ENCODE results near the gene DDX41. TPM values are rescaled to one million over a fixed set of nuclear protein-coding genes. Genes with fewer than 3 reads are reported as not detected.
"Not testable (repeated sequence)": the region's sequence is repeated elsewhere in the genome, so short reads cannot be mapped to it uniquely, and the experiment has no call there.

Gene DDX41
- total RNA-seq, result 55.4 TPM

GRCh38 chr5:177516601-177517568, at the start of gene DDX41:
DDX41 (minus strand) TSS chr5:177516961; CDS start chr5:177516945, 16 bp downstream.
- peak; percentile 99 for DNase-seq

GRCh38 chr5:177565046-177565445, 48.3 kb upstream of the DDX41 start:
- DNase-seq, result no peak

- DNase-seq, result not testable (repeated sequence)
Measured at GRCh38 chr5:177559446-177559941, 42.7 kb upstream of the DDX41 start.

- DNase-seq, result no peak
Measured at GRCh38 chr5:177557796-177558195, 41.0 kb upstream of the DDX41 start.

- no peak for DNase-seq
Measured at GRCh38 chr5:177557041-177557647, 40.4 kb upstream of the DDX41 start.

- DNase-seq, result no peak
Measured at GRCh38 chr5:177555665-177556064, 38.9 kb upstream of the DDX41 start.

GRCh38 chr5:177555228-177555627, 38.5 kb upstream of the DDX41 start:
- no peak for DNase-seq

- DNase-seq, result peak; percentile 82
Measured at GRCh38 chr5:177554474-177555111, 37.8 kb upstream of the DDX41 start, which contains the start of gene FAM193B. FAM193B (minus strand) TSS chr5:177554563; CDS start chr5:177554458, 105 bp downstream.

GRCh38 chr5:177553671-177554429, 37.1 kb upstream of the DDX41 start:
- DNase-seq, result no peak

GRCh38 chr5:177552839-177553455, 36.2 kb upstream of the DDX41 start:
- no peak for DNase-seq

- DNase-seq, result no peak
Measured at GRCh38 chr5:177550122-177550521, 33.4 kb upstream of the DDX41 start.

GRCh38 chr5:177548495-177548894, 31.7 kb upstream of the DDX41 start:
- no peak for DNase-seq

GRCh38 chr5:177547736-177548135, 31.0 kb upstream of the DDX41 start:
- no peak for DNase-seq

- peak; percentile 49 for DNase-seq
Measured at GRCh38 chr5:177546258-177546741, 29.5 kb upstream of the DDX41 start.

GRCh38 chr5:177545487-177546257, 28.9 kb upstream of the DDX41 start:
- DNase-seq, result peak; percentile 33

- DNase-seq, result no peak
Measured at GRCh38 chr5:177542816-177543465, 26.2 kb upstream of the DDX41 start.

- DNase-seq, result no peak
Measured at GRCh38 chr5:177540438-177540837, 23.7 kb upstream of the DDX41 start.

- no peak for DNase-seq
Measured at GRCh38 chr5:177539411-177539810, 22.6 kb upstream of the DDX41 start.

GRCh38 chr5:177538876-177539275, 22.1 kb upstream of the DDX41 start:
- DNase-seq, result no peak
